GM18505 (cell line): ENCODE measurements around the gene RHOA.
A peak's percentile ranks its signal among the peaks of the same experiment; 100 is the strongest.
"Not testable (repeated sequence)": the region's sequence is repeated elsewhere in the genome, so short reads cannot be mapped to it uniquely, and the experiment has no call there.

Experiments used
- ATAC-seq: cut with Tn5 transposase; IDR thresholded peaks from one replicate; pipeline ENCODE4 v1.9.1; 2021; ENCODE audit not compliant: unreplicated experiment
- POLR2A ChIP-seq: IDR thresholded peaks from 4 replicates; pipeline ENCODE4 v1.6.1; 2011; ENCODE audit warnings: borderline replicate concordance; ENCODE audit not compliant: insufficient read depth, insufficient read length; ENCODE audit errors: extremely low read depth

Gene RHOA

DNA sequence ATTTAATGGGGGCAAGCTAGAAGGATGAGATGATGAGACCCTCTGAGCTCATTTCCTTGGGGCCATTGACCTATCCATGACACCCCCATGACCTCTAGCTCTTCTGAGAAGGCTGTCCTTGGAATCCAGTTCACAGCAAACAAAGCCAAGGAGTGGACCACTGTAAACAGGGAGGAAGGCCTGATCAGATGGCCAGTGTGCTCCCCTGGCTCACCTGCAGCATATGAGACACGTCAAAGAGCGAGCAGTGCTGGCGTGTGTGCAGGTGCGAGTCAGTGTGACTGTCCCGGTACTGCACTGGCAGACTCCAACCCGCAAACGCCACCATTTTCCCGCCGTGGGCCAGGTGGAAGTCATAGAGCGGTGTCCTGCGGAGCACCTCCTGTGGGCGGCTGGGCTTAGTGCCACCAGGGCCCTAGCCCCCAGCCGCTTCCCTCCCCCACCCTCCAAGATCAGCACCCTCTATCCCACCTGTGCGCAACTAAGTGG lies 10.2 kb upstream of the RHOA start:
- TF ChIP-seq POLR2A = no peak
- ATAC-seq = no peak

DNA sequence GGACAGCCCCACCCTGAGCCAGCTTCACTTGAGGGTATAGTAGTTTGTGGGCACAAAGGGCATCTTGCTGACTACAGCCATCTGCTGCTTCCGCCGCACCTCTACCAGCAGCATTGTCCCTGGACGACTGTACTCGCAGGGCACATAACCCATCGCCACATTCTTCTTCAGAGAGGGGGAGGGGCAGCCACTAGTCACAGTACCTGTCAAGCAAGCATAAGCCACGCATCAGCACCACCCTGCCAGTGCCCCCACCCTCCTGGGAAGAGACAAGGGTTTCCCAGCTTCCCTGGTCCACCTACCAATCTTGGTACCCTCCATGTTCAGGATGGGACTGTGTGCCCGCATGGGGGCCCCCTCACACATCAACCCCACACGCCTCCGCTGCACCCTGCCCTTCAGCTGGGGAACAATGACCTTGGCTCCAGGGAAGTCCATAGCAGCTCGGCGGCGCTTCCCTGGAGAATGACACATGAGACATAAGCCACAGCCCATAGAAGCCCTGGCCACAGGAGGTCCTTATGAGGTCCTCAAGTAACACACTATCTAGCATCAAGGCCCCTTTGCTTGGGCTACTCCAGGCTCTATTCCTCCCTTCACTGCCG lies 5.8 kb upstream of the RHOA start:
- TF ChIP-seq POLR2A = no peak
- no peak for ATAC-seq

DNA sequence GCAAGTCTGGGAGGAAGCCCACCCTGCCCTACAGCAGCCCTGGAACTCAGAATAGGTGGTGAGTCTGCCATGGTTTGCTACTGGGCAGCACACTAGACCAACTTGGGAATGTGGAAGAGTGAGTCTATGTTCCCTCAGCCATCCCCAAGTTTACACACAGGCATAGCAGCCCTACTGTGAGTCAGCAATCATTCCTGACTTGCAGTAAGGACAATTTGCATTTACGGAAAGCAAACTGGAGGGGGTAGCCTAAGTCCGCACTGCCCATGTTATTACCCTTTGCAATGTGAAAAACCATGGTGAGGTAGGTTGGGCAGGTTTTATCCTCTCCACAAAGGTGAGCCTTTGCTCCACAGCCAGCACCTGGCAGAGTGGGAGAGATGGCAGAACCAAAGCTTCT lies 5.1 kb upstream of the RHOA start:
- TF ChIP-seq POLR2A = no peak
- ATAC-seq = no peak

DNA sequence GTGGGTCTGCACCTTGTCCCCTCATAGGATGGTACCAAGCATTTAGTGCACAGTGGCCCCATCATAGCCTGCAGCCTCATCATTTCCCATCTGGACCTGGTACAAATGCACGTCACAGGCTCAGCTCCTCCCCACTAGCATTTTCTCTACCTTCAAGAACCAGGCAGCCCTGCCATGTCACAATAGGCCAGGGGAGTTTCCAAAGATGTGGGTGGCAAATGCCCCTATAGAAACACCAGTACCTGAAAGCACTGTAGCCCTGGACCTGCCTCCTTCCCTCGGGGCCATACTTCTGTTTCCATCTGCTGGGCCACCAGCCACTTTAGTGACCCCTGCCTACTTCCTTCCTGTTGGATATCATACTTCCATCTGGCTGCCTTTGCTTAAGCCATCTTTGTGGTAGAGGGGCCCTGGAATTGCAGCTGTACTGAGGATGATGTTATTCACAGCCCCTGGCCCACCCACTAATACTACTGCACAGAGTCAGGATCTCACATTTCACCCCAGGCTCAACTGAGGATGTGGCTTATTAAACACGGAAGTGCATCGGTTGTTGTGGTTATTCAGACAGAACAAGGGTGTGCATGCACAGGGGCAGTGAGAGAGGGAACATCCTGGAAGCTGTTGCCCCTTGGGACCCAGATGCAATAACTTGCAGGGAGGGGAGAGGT lies 4.3 kb upstream of the RHOA start:
- no peak for TF ChIP-seq POLR2A
- ATAC-seq = no peak

DNA sequence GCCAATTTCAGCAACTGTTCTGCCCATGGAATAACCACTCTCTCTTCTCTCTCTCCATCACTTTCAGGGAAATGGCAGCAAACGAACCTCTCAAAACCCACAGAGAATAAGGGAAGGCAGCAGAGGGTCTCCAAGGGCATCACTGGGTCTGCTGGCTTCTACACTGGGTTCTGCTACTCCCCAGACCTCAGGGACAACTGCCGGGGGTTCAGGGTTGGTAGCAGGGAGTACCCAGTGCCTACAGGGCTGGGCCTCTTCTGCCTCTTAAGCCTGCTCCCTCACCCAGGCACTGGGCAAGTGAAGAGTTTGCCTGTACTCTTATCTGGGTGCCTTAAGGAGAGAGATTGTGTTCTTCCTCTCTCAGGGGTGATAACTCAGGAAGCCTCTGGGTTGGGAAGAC lies 3.0 kb upstream of the RHOA start:
- ATAC-seq = no peak
- TF ChIP-seq POLR2A = no peak

DNA sequence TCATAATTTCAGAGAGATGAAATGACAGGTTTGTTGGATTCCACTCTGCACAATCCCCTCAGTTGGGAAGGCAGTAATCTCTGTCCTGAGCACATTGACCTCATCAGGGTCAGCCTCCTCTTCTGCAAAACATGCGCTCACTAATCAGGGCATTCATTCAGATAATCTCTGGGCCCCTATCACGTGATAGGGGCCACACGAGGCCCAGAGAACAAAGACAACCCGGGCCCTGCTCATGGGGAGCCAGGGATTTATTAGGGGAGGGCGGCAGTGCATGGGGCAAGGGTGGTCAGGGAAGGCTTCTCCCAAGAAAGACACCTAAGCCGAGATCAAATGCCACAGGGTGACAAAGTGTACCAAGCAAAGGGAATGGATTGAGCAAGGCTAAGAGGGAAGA lies 1.6 kb upstream of the RHOA start:
- no peak for ATAC-seq
- no peak for TF ChIP-seq POLR2A

DNA sequence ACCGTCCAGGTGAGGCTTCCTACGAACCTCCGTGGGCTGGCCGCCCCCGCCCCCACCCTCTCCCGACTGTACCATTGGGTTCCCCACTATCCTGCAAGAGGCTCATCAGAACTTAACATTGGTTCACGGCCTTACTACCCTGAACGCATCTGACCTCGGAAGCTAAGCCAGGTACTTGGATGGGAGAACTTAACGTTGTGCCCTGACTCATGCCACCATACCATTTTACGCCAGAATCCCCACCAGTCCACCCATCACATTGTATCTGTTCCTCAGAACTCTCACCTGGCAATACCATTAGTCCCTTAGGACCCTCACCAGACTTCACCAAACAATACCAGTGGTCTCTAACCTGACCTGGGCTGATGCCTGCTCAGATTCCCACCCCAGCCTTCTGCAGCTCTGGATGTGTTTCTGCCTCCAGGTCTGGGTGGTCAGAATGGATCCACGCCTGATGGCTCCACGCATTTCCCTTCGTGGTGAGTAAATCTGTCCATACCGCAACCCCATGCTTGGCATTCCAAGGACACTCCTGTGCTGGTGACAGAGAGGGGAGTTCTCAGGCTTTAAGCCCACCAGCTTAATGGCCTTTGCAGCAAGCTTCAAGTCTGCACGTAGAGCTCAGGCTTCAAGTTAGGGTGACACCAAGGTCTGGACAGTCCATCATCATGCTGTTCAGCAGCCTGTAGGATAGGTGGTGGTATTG lies 1.0 kb upstream of the RHOA start:
- no peak for ATAC-seq
- TF ChIP-seq POLR2A = no peak

DNA sequence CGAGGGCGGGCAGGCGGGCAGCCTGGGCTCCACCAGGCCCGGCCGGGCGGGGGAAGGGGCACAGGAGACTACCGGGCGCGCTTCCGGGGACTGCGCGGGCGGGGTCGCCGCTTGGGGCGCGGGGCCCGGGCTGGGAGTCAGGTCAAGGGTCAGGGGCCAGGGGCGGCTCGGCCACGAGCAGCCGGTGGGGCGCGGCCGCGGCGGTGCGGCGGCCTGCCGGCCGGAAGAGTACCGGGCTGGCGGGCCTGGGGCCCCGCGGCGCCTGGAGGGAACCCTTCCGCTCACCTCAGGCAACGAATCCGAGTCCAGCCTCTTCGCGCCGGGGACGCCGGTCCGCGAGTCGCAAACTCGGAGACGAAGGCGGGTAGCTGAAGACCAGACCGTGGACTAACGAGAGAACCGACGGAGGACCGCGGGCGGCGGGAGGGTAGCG lies 225 bp downstream of the RHOA start:
- peak; percentile 37 for ATAC-seq
- no peak for TF ChIP-seq POLR2A

DNA sequence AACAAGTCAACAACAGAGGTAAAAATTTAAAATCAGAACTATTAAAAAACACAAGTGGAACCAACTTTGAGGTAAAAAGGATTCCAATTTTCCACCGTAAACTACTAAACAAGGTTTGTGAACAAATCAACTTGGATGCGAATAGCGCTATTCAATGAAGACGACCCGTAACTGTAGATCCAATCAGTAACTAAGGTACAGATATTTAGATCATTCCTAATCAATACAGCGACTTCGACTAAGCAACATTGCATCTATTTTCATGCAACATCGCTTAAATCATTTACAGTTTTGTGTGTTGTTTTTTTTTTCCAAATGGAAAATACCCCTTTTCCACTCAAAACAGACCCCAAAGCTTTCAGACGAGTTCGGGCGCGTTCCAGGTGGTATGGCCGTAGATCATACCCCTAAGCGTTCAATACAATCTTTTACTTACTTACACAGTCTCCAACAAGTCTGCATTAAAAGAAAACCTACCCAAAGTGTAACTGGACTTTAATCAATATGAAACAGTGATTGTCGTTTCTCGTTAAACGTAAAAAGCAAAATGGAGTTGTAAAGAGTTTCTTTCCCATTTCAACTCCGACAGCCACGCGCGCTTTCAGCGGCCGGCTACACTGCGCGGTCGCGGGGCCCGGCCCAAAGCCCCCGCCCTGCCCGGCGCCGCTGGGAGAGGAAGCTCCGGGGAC lies 786 bp downstream of the RHOA start:
- no peak for TF ChIP-seq POLR2A
- ATAC-seq = no peak

DNA sequence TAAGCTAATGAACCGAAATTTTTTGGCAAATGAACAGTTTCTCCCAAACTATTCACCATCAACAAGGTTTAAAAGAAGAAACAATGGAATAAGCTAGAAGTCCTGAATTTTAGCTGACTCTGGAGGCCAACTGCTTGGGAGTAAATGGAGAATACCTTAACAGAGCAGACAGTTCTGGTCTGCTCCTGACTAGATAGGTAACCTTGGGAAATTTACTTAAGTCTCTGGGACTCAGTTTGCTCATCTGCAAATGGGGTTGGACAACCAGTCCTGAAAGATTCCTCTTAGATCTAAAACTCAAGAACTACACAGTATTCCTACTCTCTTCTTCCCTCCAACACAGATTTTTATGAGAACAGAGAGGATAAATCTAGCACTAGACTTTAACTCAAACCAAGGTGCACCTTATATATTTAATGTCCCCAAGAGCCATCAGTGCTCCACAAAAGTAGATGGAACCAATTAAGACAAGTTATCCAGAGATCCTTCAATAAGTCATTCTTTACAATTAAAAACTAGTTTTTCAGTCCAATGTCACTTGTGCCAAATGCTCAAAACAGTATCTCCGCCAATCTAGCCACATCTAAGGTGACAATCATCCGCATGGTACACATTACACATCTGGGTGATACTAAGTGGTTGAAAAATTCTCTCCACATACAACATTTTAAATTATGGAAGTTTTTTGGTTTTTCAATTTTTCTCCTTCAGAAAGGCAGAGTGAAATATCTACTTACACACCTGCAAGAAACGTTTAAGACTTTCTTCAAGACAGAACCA lies 1.5 kb downstream of the RHOA start:
- TF ChIP-seq POLR2A = no peak
- ATAC-seq = no peak

DNA sequence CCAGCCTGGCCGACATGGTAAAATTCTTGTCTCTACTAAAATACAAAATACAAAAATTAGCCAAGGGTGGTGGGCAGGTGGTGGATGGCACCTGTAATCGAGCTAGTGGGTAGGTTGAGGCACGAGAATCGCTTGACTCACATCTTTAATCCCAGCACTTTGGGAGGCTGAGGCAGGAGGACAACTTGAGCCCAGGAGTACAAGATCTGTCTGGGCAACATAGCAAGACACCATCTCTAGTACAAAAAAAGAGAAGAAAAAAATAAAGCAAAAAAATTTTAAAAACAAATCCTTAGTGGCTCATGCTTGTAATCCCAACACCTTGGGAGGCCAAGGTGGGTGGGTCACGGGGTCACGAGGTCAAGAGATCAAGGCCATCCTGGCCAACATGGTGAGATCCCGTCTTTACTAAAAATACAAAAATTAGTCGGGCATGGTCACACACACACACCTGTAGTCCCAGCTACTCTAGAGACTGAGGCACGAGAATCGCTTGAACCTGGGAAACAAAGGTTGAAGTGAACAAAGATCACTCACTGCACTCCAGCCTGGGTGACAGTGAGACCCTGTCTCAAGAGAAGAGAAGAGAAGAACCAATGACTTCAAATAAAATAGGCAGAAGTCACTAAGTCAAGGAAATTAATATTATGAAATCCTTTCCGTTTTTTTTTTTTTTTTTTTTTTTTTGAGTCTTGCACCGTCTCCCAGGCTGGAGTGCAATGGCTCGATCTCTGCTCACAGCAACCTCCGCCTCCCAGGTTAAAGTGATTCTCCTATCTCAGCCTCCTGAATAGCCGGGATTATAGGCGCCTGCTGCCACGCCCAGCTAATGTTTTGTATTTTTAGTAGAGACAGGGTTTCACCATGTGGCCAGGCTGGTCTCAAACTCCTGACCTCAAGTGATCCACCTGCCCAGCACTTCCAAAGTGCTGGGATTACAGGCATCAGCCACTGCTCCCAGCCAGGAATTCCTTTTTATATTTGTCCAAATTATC lies 4.9 kb downstream of the RHOA start:
- no peak for ATAC-seq
- no peak for TF ChIP-seq POLR2A

DNA sequence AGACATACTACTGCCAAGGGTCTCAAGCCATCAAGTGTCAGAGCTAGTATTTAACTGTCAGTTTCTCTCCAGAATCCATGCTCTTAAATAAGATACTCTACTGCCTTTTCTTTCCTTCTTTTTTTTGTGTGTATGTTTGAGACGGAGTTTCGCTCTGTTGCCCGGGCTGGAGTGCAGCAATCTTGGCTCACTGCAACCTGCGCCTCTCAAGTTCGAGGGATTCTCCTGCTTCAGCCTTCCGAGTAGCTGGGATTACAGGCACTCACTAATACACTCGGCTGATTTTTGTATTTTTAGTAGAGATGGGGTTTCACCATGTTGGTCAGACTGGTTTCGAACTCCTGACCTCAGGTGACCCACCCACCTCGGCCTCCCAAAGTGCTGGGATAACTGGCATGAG lies 6.2 kb downstream of the RHOA start:
- ATAC-seq = not testable (repeated sequence)
